NCI-H2227 (cell line): ENCODE measurements around the gene TBCC.

Experiments used
- DNase-seq: peaks from one replicate; lab custom pipeline; 2025; ENCODE audit not compliant: unreplicated experiment; lab: John Stamatoyannopoulos, UW

TBCC gene

GRCh38 chr6:42774201-42774600 is 28.3 kb upstream of the TBCC start:
- no peak for DNase-seq

GRCh38 chr6:42771741-42772100 is 25.8 kb upstream of the TBCC start:
- DNase-seq: no peak

- DNase-seq: no peak
Measured at GRCh38 chr6:42769836-42770235, 23.9 kb upstream of the TBCC start.

GRCh38 chr6:42769051-42769450 is 23.1 kb upstream of the TBCC start:
- no peak for DNase-seq

- no peak for DNase-seq
Measured at GRCh38 chr6:42766163-42766670, 20.3 kb upstream of the TBCC start.

- peak; percentile 47 for DNase-seq
Measured at GRCh38 chr6:42764911-42765648, 19.2 kb upstream of the TBCC start.

- no peak for DNase-seq
Measured at GRCh38 chr6:42762950-42763349, 17.0 kb upstream of the TBCC start.

- DNase-seq: no peak
Measured at GRCh38 chr6:42762426-42762859, 16.5 kb upstream of the TBCC start.

- no peak for DNase-seq
Measured at GRCh38 chr6:42761287-42762067, 15.6 kb upstream of the TBCC start.

GRCh38 chr6:42758756-42759430 is 13.0 kb upstream of the TBCC start:
- DNase-seq: no peak

GRCh38 chr6:42756722-42757121 is 10.8 kb upstream of the TBCC start:
- DNase-seq: peak; percentile 21

- DNase-seq: no peak
Measured at GRCh38 chr6:42754759-42755158, 8.9 kb upstream of the TBCC start.

GRCh38 chr6:42751055-42751454 is 5.2 kb upstream of the TBCC start:
- DNase-seq: no peak

GRCh38 chr6:42748203-42748898 is 2.4 kb upstream of the TBCC start:
- DNase-seq: no peak

GRCh38 chr6:42746463-42747391 is 824 bp upstream of the TBCC start:
- peak; percentile 93 for DNase-seq

- DNase-seq: peak; percentile 27
Measured at GRCh38 chr6:42745083-42745639, 742 bp downstream of the TBCC start.

GRCh38 chr6:42744351-42744893 is 1.5 kb downstream of the TBCC start:
- peak; percentile 14 for DNase-seq

GRCh38 chr6:42742116-42742894 is 3.6 kb downstream of the TBCC start:
- peak; percentile 67 for DNase-seq

- no peak for DNase-seq
Measured at GRCh38 chr6:42740725-42741124, 5.2 kb downstream of the TBCC start.
